HEK293 (cell line): ENCODE data around the gene NDUFA1.
A peak's percentile ranks its signal among the peaks of the same experiment; 100 is the strongest.

Experiments
- CTCF ChIA-PET: fragments of 350-600 bp; formaldehyde crosslinking; extraction: SDS; loops from one replicate; lab custom pipeline; 2021; ENCODE audit warnings: antibody characterized with exemption; lab: Yijun Ruan, JAX
- POLR2A ChIA-PET: fragments of 300-600 bp; formaldehyde crosslinking; extraction: SDS; loops from one replicate; lab custom pipeline; 2020; ENCODE audit warnings: antibody characterized with exemption, inconsistent platforms; lab: Yijun Ruan, JAX
- H3K27ac ChIP-seq: fragments of 200-500 bp; sonication (Bioruptor generic); 2 replicates; pipeline ENCODE4 v1.5.1; 2014; ENCODE audit warnings: low read depth, low read length, control low read depth, inconsistent platforms; ENCODE audit errors: extremely low read depth
- H3K36me3 ChIP-seq, 2 experiments: fragments of 200-500 bp in 1 of 2; sonication (Bioruptor generic) in 1 of 2; 1 replicate in 1 of 2; 2 replicates in 1 of 2; pipeline ENCODE4 v1.5.1; 2014 to 2017; ENCODE audit warnings: inconsistent platforms in 2 of 2, low read length in 2 of 2; ENCODE audit not compliant: control insufficient read depth in 2 of 2, insufficient read depth in 1 of 2
- H3K4me1 ChIP-seq: fragments of 200-500 bp; sonication (Bioruptor generic); 2 replicates; pipeline ENCODE4 v1.5.1; 2014; ENCODE audit warnings: mild to moderate bottlenecking, low read length, inconsistent platforms; ENCODE audit not compliant: control insufficient read depth, insufficient read depth
- H3K4me3 ChIP-seq: 2 replicates; pipeline ENCODE4 v1.5.1; 2011; ENCODE audit warnings: low read depth, mild to moderate bottlenecking, control low read depth, low read length, moderate library complexity
- H3K9me3 ChIP-seq: fragments of 200-500 bp; sonication (Bioruptor generic); 2 replicates; pipeline ENCODE4 v1.5.1; 2014; ENCODE audit warnings: low read depth, low read length, inconsistent platforms; ENCODE audit not compliant: control insufficient read depth, insufficient read depth
- GFI1B ChIP-seq: fragments of 450-650 bp; formaldehyde crosslinking; IDR thresholded peaks from 2 replicates; pipeline ENCODE4 v1.5.1; 2016; ENCODE audit warnings: missing biosample characterization, missing genetic modification characterization
- HOXD13 ChIP-seq: sonication (generic); formaldehyde crosslinking; IDR thresholded peaks from 2 replicates; pipeline ENCODE4 v1.8.0; 2022; ENCODE audit warnings: missing genetic modification reagents, borderline replicate concordance
- MEIS1 ChIP-seq: sonication (generic); formaldehyde crosslinking; IDR thresholded peaks from 2 replicates; pipeline ENCODE4 v1.8.1; 2022; ENCODE audit warnings: missing genetic modification reagents, mild to moderate bottlenecking, borderline replicate concordance
- OVOL3 ChIP-seq: fragments of 450-650 bp; formaldehyde crosslinking; IDR thresholded peaks from 2 replicates; pipeline ENCODE4 v1.5.1; 2016; ENCODE audit warnings: missing biosample characterization, missing genetic modification characterization
- ZNF16 ChIP-seq: fragments of 450-650 bp; formaldehyde crosslinking; IDR thresholded peaks from 2 replicates; pipeline ENCODE4 v1.5.1; 2016; ENCODE audit warnings: low read depth, missing biosample characterization, missing genetic modification characterization
- ZNF19 ChIP-seq: fragments of 450-650 bp; formaldehyde crosslinking; IDR thresholded peaks from 2 replicates; pipeline ENCODE4; 2016; ENCODE audit warnings: missing biosample characterization, missing genetic modification characterization, low read depth
- ZNF24 ChIP-seq: fragments of 450-650 bp; formaldehyde crosslinking; IDR thresholded peaks from 2 replicates; pipeline ENCODE4 v1.5.1; 2016; ENCODE audit warnings: missing biosample characterization, missing genetic modification characterization
- ZNF423 ChIP-seq: fragments of 450-650 bp; formaldehyde crosslinking; IDR thresholded peaks from 2 replicates; pipeline ENCODE4 v1.5.1; 2016; ENCODE audit warnings: missing biosample characterization, missing genetic modification characterization
- ZNF521 ChIP-seq: fragments of 450-650 bp; formaldehyde crosslinking; IDR thresholded peaks from 2 replicates; pipeline ENCODE4 v1.5.1; 2017; ENCODE audit warnings: missing biosample characterization, mild to moderate bottlenecking, missing genetic modification characterization
- ZNF530 ChIP-seq: fragments of 450-650 bp; formaldehyde crosslinking; IDR thresholded peaks from 2 replicates; pipeline ENCODE4 v1.5.1; 2016; ENCODE audit warnings: low read depth, missing biosample characterization, missing genetic modification characterization
- ZNF623 ChIP-seq: fragments of 450-650 bp; formaldehyde crosslinking; IDR thresholded peaks from 2 replicates; pipeline ENCODE4 v1.5.1; 2016; ENCODE audit warnings: missing biosample characterization, missing genetic modification characterization
- ZNF654 ChIP-seq: fragments of 450-650 bp; formaldehyde crosslinking; IDR thresholded peaks from 2 replicates; pipeline ENCODE4 v1.5.1; 2016; ENCODE audit warnings: low read depth, missing biosample characterization, missing genetic modification characterization
- ZNF664 ChIP-seq: fragments of 450-650 bp; formaldehyde crosslinking; IDR thresholded peaks from 2 replicates; pipeline ENCODE4 v1.5.1; 2016; ENCODE audit warnings: missing biosample characterization, missing genetic modification characterization
- ZNF830 ChIP-seq: fragments of 450-650 bp; IDR thresholded peaks from 2 replicates; pipeline ENCODE4 v1.5.0; 2018; ENCODE audit warnings: missing biosample characterization, missing genetic modification characterization, low read depth, mild to moderate bottlenecking, moderate library complexity
- ZNF843 ChIP-seq: fragments of 450-650 bp; formaldehyde crosslinking; IDR thresholded peaks from 2 replicates; pipeline ENCODE4 v1.5.1; 2016; ENCODE audit warnings: missing biosample characterization, missing genetic modification characterization
- ZXDB ChIP-seq: fragments of 450-650 bp; formaldehyde crosslinking; IDR thresholded peaks from 2 replicates; pipeline ENCODE4 v1.5.1; 2016; ENCODE audit warnings: missing biosample characterization, missing genetic modification characterization
- TF ChIP-seq, protein P1 (sequence below): fragments of 450-650 bp; formaldehyde crosslinking; IDR thresholded peaks from 2 replicates; pipeline ENCODE4 v1.5.1; 2016; ENCODE audit warnings: missing biosample characterization, missing genetic modification characterization, borderline replicate concordance
- TF ChIP-seq, protein P2 (sequence below): fragments of 450-650 bp; IDR thresholded peaks from 2 replicates; pipeline ENCODE4 v1.5.1; 2018; ENCODE audit warnings: missing biosample characterization, mild to moderate bottlenecking, missing genetic modification characterization
- TF ChIP-seq, protein P3 (sequence below): fragments of 450-650 bp; formaldehyde crosslinking; IDR thresholded peaks from 2 replicates; pipeline ENCODE4 v1.5.1; 2016; ENCODE audit warnings: missing biosample characterization, missing genetic modification characterization, low read depth

NDUFA1 gene

DNA sequence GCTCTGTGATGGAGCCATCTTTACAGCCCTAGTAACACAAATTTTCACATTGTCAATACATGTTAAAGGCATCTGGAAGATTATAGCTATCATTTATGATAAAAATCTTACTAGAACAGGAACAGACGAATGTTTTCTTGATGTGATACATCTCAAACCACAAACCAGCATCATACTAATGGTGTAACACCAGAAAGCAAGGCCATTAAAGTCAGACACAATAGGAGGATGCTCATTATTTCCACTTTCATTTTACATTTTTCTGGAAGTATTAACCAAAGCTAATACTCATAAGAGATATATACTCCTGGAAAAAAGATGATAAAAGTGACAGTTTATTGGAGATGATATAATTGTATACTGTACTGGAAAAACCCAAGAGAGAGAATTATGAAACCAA, 29.3 kb downstream of the NDUFA1 start (continued):
- no peak for TF ChIP-seq ZNF423
- no peak for TF ChIP-seq ZNF843 (tag by site-specific recombination)
- TF ChIP-seq, all 188 proteins: peak for 0

DNA sequence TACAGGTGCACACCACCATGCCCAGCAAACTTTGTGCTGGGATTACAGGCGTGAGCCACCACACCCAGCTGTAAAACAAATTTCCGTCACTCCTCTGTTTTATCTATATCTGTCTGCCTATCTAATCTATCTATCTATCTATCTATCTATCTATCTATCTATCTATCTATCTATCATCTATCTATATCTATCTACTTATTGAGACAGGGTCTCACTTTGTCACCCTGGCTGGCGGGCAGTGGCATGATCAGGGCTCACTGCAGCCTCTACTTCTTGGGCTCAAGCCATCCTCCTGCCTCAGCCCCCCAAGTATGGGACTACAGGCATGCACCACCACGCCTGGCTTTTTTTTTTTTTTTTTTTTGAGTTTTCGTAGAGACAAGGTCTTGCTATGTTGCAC, 44.7 kb downstream of the NDUFA1 start:
- H3K27ac ChIP-seq, result no peak overlapping the region
- TF ChIP-seq GFI1B (tag by site-specific recombination) (no peak), ZNF24 (tag by site-specific recombination) (no peak), ZNF654 (tag by site-specific recombination) (no peak), ZNF830 (tag by site-specific recombination) (no peak), ZNF664 (tag by site-specific recombination) (no peak), ZNF530 (tag by site-specific recombination) (no peak), MEIS1 (no peak), ZNF16 (tag by site-specific recombination) (no peak), ZXDB (tag by site-specific recombination) (no peak), OVOL3 (tag by site-specific recombination) (no peak), ZNF19 (tag by site-specific recombination) (no peak), ZNF521 (no peak), HOXD13 (no peak)
- TF ChIP-seq, protein P1, sequence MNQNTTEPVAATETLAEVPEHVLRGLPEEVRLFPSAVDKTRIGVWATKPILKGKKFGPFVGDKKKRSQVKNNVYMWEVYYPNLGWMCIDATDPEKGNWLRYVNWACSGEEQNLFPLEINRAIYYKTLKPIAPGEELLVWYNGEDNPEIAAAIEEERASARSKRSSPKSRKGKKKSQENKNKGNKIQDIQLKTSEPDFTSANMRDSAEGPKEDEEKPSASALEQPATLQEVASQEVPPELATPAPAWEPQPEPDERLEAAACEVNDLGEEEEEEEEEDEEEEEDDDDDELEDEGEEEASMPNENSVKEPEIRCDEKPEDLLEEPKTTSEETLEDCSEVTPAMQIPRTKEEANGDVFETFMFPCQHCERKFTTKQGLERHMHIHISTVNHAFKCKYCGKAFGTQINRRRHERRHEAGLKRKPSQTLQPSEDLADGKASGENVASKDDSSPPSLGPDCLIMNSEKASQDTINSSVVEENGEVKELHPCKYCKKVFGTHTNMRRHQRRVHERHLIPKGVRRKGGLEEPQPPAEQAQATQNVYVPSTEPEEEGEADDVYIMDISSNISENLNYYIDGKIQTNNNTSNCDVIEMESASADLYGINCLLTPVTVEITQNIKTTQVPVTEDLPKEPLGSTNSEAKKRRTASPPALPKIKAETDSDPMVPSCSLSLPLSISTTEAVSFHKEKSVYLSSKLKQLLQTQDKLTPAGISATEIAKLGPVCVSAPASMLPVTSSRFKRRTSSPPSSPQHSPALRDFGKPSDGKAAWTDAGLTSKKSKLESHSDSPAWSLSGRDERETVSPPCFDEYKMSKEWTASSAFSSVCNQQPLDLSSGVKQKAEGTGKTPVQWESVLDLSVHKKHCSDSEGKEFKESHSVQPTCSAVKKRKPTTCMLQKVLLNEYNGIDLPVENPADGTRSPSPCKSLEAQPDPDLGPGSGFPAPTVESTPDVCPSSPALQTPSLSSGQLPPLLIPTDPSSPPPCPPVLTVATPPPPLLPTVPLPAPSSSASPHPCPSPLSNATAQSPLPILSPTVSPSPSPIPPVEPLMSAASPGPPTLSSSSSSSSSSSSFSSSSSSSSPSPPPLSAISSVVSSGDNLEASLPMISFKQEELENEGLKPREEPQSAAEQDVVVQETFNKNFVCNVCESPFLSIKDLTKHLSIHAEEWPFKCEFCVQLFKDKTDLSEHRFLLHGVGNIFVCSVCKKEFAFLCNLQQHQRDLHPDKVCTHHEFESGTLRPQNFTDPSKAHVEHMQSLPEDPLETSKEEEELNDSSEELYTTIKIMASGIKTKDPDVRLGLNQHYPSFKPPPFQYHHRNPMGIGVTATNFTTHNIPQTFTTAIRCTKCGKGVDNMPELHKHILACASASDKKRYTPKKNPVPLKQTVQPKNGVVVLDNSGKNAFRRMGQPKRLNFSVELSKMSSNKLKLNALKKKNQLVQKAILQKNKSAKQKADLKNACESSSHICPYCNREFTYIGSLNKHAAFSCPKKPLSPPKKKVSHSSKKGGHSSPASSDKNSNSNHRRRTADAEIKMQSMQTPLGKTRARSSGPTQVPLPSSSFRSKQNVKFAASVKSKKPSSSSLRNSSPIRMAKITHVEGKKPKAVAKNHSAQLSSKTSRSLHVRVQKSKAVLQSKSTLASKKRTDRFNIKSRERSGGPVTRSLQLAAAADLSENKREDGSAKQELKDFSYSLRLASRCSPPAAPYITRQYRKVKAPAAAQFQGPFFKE (tag by site-specific recombination), result no peak
- TF ChIP-seq, protein P2, sequence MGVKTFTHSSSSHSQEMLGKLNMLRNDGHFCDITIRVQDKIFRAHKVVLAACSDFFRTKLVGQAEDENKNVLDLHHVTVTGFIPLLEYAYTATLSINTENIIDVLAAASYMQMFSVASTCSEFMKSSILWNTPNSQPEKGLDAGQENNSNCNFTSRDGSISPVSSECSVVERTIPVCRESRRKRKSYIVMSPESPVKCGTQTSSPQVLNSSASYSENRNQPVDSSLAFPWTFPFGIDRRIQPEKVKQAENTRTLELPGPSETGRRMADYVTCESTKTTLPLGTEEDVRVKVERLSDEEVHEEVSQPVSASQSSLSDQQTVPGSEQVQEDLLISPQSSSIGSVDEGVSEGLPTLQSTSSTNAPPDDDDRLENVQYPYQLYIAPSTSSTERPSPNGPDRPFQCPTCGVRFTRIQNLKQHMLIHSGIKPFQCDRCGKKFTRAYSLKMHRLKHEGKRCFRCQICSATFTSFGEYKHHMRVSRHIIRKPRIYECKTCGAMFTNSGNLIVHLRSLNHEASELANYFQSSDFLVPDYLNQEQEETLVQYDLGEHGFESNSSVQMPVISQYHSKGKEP, result no peak
- CTCF ChIA-PET, result no interaction called here
- H3K9me3 ChIP-seq, result no peaks in the 10 kb centered on the region
- H3K36me3 ChIP-seq, result no peaks in the 10 kb centered on the region
- H3K4me3 ChIP-seq, result no peak overlapping the region
- no peaks in the 10 kb centered on the region for H3K4me1 ChIP-seq
- POLR2A ChIA-PET, result no interaction called here

DNA sequence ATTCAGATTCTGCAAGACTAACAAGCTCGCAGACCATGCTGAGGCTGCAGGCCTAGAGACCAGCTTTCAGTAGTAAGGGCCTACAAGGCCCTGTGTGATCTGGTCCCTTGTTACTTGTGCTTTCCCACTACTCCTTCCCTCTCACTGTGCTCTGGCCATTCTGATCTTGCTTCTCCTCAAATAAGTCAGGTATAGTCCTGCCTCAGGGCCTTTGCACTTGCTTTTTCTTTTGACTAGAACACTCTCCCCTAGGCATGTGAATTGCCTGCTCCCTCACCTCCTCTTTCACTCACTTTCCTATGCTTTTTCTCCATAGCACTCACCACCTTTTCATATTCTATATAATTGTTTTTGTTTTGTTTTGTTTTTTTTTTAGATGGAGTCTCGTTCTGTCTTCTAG, 46.2 kb downstream of the NDUFA1 start:
- H3K4me1 ChIP-seq, result no peaks in the 10 kb centered on the region
- TF ChIP-seq, protein P3, sequence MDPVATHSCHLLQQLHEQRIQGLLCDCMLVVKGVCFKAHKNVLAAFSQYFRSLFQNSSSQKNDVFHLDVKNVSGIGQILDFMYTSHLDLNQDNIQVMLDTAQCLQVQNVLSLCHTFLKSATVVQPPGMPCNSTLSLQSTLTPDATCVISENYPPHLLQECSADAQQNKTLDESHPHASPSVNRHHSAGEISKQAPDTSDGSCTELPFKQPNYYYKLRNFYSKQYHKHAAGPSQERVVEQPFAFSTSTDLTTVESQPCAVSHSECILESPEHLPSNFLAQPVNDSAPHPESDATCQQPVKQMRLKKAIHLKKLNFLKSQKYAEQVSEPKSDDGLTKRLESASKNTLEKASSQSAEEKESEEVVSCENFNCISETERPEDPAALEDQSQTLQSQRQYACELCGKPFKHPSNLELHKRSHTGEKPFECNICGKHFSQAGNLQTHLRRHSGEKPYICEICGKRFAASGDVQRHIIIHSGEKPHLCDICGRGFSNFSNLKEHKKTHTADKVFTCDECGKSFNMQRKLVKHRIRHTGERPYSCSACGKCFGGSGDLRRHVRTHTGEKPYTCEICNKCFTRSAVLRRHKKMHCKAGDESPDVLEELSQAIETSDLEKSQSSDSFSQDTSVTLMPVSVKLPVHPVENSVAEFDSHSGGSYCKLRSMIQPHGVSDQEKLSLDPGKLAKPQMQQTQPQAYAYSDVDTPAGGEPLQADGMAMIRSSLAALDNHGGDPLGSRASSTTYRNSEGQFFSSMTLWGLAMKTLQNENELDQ, result no peak
- TF ChIP-seq ZNF623 (tag by site-specific recombination), result peak; percentile 93
- H3K36me3 ChIP-seq, result peaks cover 0 to 3% of the 10 kb centered on the region in 2 experiments; a peak in 1 of 3 replicates
- POLR2A ChIA-PET, result no interaction called here
- no peaks in the 10 kb centered on the region for H3K9me3 ChIP-seq
- CTCF ChIA-PET, result interaction anchor here (0.6 kb wide), 1 partner anchor 402 kb away, joined by 4 read pairs; no protein-coding TSS in a partner anchor
- H3K4me3 ChIP-seq, result no peak overlapping the region
- no peak overlapping the region for H3K27ac ChIP-seq
